ENCODE measurements around the gene PREB.
"Not testable (repeated sequence)": the region's sequence is repeated elsewhere in the genome, so short reads cannot be mapped to it uniquely, and the experiment has no call there.

The PREB gene

GRCh38 chr2:27115519-27115918 is 18.9 kb downstream of the PREB start:
- H3K9me3 ChIP-seq (ENCODE audit: control insufficient read depth in 5 of 5, low read length in 5 of 5), result no peaks in the 10 kb centered on the region
- peaks cover 0 to 16% (median 9%) of the 10 kb centered on the region in 5 donors for H3K27me3 ChIP-seq (ENCODE audit: control insufficient read depth in 5 of 5, insufficient read depth in 4 of 5, low read length in 5 of 5)
- H3K27ac ChIP-seq (ENCODE audit: low read depth, low read length), result no peak overlapping the region

GRCh38 chr2:27111392-27112078 is 22.9 kb downstream of the PREB start:
- H3K4me1 ChIP-seq (ENCODE audit: control insufficient read depth in 5 of 5, insufficient read depth in 5 of 5, low read length in 5 of 5); H3K27me3 ChIP-seq (ENCODE audit: control insufficient read depth in 5 of 5, insufficient read depth in 4 of 5, low read length in 5 of 5); H3K27ac ChIP-seq (ENCODE audit: low read depth, low read length); H3K36me3 ChIP-seq (ENCODE audit: control insufficient read depth in 5 of 5, insufficient read depth in 5 of 5, low read length in 5 of 5); H3K9ac ChIP-seq (ENCODE audit: low read length in 5 of 5); H3K4me3 ChIP-seq (ENCODE audit: low read depth in 1 of 5, low read length in 5 of 5); H3K9me3 ChIP-seq (ENCODE audit: control insufficient read depth in 5 of 5, low read length in 5 of 5): not testable (repeated sequence)

More at GRCh38 chr2:27115519-27115918, 18.9 kb downstream of the PREB start:
- Histone ChIP-seq H3K36me3 (ENCODE audit: control insufficient read depth in 5 of 5, insufficient read depth in 5 of 5, low read length in 5 of 5) (no peaks in the 10 kb centered on the region), H3K9ac (ENCODE audit: low read length in 5 of 5) (no peak overlapping the region), H3K4me1 (ENCODE audit: control insufficient read depth in 5 of 5, insufficient read depth in 5 of 5, low read length in 5 of 5) (peaks cover 2 to 15% (median 13%) of the 10 kb centered on the region in 5 donors), H3K4me3 (ENCODE audit: low read depth in 1 of 5, low read length in 5 of 5) (no peak overlapping the region)

DNA sequence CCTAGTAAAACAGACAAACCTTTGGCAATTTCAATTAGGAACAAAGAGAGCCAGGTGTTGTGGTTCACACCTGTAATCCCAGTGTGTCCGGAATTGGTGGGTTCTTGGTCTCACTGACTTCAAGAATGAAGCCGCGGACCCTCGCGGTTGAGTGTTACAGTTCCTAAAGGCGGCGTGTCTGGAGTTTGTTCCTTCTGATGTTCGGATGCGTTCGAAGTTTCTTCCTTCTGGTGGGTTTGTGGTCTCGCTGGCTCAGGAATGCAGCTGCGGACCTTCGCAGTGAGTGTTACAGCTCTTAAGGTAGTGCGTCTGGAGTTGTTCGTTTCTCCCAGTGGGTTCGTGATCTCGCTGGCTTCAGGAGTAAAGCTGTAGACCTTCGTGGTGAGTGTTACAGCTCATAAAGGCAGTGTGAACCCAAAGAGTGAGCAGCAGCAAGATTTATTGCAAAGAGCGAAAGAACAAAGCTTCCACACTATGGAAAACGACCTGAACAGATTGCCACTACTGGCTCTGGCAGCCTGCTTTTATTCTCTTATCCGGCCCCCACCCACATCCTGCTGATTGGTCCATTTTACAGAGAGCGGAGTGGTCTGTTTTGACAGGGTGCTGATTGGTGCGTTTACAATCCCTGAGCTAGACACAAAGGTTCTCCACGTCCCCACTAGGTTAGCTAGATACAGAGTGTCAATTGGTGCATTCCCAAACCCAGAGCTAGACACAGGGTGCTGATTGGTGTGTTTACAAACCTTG is 23.7 kb downstream of the PREB start:
- H3K36me3 ChIP-seq (ENCODE audit: control insufficient read depth in 5 of 5, insufficient read depth in 5 of 5, low read length in 5 of 5); H3K27me3 ChIP-seq (ENCODE audit: control insufficient read depth in 5 of 5, insufficient read depth in 4 of 5, low read length in 5 of 5); H3K27ac ChIP-seq (ENCODE audit: low read depth, low read length); H3K9me3 ChIP-seq (ENCODE audit: control insufficient read depth in 5 of 5, low read length in 5 of 5); H3K4me3 ChIP-seq (ENCODE audit: low read depth in 1 of 5, low read length in 5 of 5); H3K4me1 ChIP-seq (ENCODE audit: control insufficient read depth in 5 of 5, insufficient read depth in 5 of 5, low read length in 5 of 5); H3K9ac ChIP-seq (ENCODE audit: low read length in 5 of 5): not testable (repeated sequence)

DNA sequence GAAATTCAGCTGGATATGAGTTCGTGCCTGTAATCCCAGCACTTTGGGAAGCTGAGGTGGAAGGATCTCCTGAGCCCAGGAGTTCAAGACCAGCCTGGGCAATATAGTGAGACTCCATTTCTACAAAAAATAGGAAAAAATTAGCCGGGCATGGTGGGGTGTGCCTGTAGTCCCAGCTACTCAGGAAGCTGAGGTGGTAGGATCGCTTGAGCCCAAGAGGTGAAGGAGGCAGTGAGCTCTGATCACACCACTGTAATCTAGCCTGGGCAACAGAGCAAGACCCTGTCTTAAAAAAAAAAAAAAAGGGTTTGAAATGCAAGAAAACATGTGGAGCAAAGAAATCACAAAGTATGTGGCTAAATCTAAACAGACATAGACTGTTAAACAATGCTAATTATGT is 25.4 kb downstream of the PREB start:
- Histone ChIP-seq H3K27ac (ENCODE audit: low read depth, low read length) (no peak overlapping the region), H3K9ac (ENCODE audit: low read length in 5 of 5) (no peak overlapping the region)

GRCh38 chr2:27108221-27108620 is 26.2 kb downstream of the PREB start:
- Histone ChIP-seq H3K27me3 (ENCODE audit: control insufficient read depth in 5 of 5, insufficient read depth in 4 of 5, low read length in 5 of 5) (peaks cover 0 to 7% (median 0%) of the 10 kb centered on the region in 5 donors), H3K9ac (ENCODE audit: low read length in 5 of 5) (no peak overlapping the region), H3K9me3 (ENCODE audit: control insufficient read depth in 5 of 5, low read length in 5 of 5) (no peaks in the 10 kb centered on the region), H3K4me3 (ENCODE audit: low read depth in 1 of 5, low read length in 5 of 5) (no peak overlapping the region), H3K27ac (ENCODE audit: low read depth, low read length) (no peak overlapping the region), H3K36me3 (ENCODE audit: control insufficient read depth in 5 of 5, insufficient read depth in 5 of 5, low read length in 5 of 5) (no peaks in the 10 kb centered on the region), H3K4me1 (ENCODE audit: control insufficient read depth in 5 of 5, insufficient read depth in 5 of 5, low read length in 5 of 5) (no peaks in the 10 kb centered on the region)

More for the DNA sequence above, 25.4 kb downstream of the PREB start:
- Histone ChIP-seq H3K4me1 (ENCODE audit: control insufficient read depth in 5 of 5, insufficient read depth in 5 of 5, low read length in 5 of 5) (no peaks in the 10 kb centered on the region), H3K36me3 (ENCODE audit: control insufficient read depth in 5 of 5, insufficient read depth in 5 of 5, low read length in 5 of 5) (no peaks in the 10 kb centered on the region), H3K9me3 (ENCODE audit: control insufficient read depth in 5 of 5, low read length in 5 of 5) (no peaks in the 10 kb centered on the region), H3K4me3 (ENCODE audit: low read depth in 1 of 5, low read length in 5 of 5) (no peak overlapping the region), H3K27me3 (ENCODE audit: control insufficient read depth in 5 of 5, insufficient read depth in 4 of 5, low read length in 5 of 5) (peaks cover 0 to 5% (median 0%) of the 10 kb centered on the region in 5 donors)

- peaks cover 0 to 7% (median 0%) of the 10 kb centered on the region in 5 donors for H3K27me3 ChIP-seq (ENCODE audit: control insufficient read depth in 5 of 5, insufficient read depth in 4 of 5, low read length in 5 of 5)
- no peak overlapping the region for H3K27ac ChIP-seq (ENCODE audit: low read depth, low read length)
- no peaks in the 10 kb centered on the region for H3K4me1 ChIP-seq (ENCODE audit: control insufficient read depth in 5 of 5, insufficient read depth in 5 of 5, low read length in 5 of 5)
- H3K9me3 ChIP-seq (ENCODE audit: control insufficient read depth in 5 of 5, low read length in 5 of 5), result no peaks in the 10 kb centered on the region
- H3K4me3 ChIP-seq (ENCODE audit: low read depth in 1 of 5, low read length in 5 of 5), result no peak overlapping the region
- no peaks in the 10 kb centered on the region for H3K36me3 ChIP-seq (ENCODE audit: control insufficient read depth in 5 of 5, insufficient read depth in 5 of 5, low read length in 5 of 5)
- no peak overlapping the region for H3K9ac ChIP-seq (ENCODE audit: low read length in 5 of 5)
Measured at GRCh38 chr2:27105981-27106380, 28.5 kb downstream of the PREB start.

DNA sequence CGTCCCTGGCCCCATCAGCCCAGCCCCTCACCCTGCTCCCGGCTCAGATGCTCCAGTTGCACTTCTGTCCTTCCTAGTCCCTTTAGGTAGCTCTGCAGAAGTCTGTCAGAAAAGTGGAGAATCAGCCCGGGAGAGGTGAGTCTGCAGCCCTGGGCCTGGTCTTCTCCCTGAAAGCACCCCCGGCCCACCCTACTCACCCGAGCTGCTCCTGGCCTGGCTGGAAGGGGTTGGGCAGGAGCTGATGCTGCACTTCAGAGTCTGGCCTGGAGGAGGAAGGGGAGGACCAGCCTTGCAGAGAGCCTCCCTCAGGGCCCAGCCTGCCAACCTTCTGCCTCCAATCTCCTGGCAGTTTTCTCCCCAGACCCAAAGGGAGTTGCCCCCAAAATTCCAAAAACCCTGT is 32.1 kb downstream of the PREB start:
- no peak overlapping the region for H3K4me3 ChIP-seq (ENCODE audit: low read depth in 1 of 5, low read length in 5 of 5)
- H3K4me1 ChIP-seq (ENCODE audit: control insufficient read depth in 5 of 5, insufficient read depth in 5 of 5, low read length in 5 of 5), result peaks cover 0 to 2% (median 0%) of the 10 kb centered on the region in 5 donors
- H3K9me3 ChIP-seq (ENCODE audit: control insufficient read depth in 5 of 5, low read length in 5 of 5), result no peaks in the 10 kb centered on the region
- H3K36me3 ChIP-seq (ENCODE audit: control insufficient read depth in 5 of 5, insufficient read depth in 5 of 5, low read length in 5 of 5), result peaks cover 0 to 2% (median 0%) of the 10 kb centered on the region in 5 donors
- H3K27ac ChIP-seq (ENCODE audit: low read depth, low read length), result no peak overlapping the region
- no peak overlapping the region for H3K9ac ChIP-seq (ENCODE audit: low read length in 5 of 5)
- H3K27me3 ChIP-seq (ENCODE audit: control insufficient read depth in 5 of 5, insufficient read depth in 4 of 5, low read length in 5 of 5), result peaks cover 0 to 7% (median 0%) of the 10 kb centered on the region in 5 donors

DNA sequence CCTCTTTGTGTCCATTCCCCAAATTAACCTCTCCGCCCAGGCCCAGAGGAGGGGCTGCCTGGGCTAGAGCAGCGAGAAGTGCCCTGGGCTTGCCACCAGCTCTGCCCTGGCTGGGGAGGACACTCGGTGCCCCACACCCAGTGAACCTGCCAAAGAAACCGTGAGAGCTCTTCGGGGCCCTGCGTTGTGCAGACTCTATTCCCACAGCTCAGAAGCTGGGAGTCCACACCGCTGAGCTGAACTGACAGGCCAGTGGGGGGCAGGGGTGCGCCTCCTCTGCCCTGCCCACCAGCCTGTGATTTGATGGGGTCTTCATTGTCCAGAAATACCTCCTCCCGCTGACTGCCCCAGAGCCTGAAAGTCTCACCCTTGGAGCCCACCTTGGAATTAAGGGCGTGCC is 34.4 kb downstream of the PREB start:
- H3K27ac ChIP-seq (ENCODE audit: low read depth, low read length), result no peak overlapping the region

DNA sequence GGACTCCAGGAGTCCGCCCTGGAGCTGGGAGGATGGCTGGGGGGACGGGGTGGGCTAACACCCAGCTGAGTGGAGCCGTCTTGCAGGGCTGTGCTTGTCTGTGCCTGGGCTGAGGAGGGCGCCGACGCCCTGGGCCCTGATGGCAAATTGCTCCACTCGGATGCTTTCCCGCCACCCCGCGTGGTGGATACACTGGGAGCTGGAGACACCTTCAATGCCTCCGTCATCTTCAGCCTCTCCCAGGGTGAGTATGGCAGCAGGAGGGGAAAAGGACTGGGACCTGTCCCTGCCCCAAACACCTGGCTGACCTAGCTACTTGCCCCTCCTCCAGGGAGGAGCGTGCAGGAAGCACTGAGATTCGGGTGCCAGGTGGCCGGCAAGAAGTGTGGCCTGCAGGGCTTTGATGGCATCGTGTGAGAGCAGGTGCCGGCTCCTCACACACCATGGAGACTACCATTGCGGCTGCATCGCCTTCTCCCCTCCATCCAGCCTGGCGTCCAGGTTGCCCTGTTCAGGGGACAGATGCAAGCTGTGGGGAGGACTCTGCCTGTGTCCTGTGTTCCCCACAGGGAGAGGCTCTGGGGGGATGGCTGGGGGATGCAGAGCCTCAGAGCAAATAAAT is 35.0 kb downstream of the PREB start:
- Histone ChIP-seq H3K9ac (ENCODE audit: low read length in 5 of 5) (peak overlapping the region in 1 of 5 donors; percentile 4), H3K4me1 (ENCODE audit: control insufficient read depth in 5 of 5, insufficient read depth in 5 of 5, low read length in 5 of 5) (peaks cover 6 to 19% (median 13%) of the 10 kb centered on the region in 5 donors), H3K27ac (ENCODE audit: low read depth, low read length) (no peak overlapping the region), H3K27me3 (ENCODE audit: control insufficient read depth in 5 of 5, insufficient read depth in 4 of 5, low read length in 5 of 5) (peaks cover 0 to 5% (median 0%) of the 10 kb centered on the region in 5 donors), H3K9me3 (ENCODE audit: control insufficient read depth in 5 of 5, low read length in 5 of 5) (no peaks in the 10 kb centered on the region), H3K36me3 (ENCODE audit: control insufficient read depth in 5 of 5, insufficient read depth in 5 of 5, low read length in 5 of 5) (peaks cover 0 to 3% (median 0%) of the 10 kb centered on the region in 5 donors), H3K4me3 (ENCODE audit: low read depth in 1 of 5, low read length in 5 of 5) (no peak overlapping the region)

More for the DNA sequence above, 34.4 kb downstream of the PREB start:
- peaks cover 0 to 7% (median 0%) of the 10 kb centered on the region in 5 donors for H3K27me3 ChIP-seq (ENCODE audit: control insufficient read depth in 5 of 5, insufficient read depth in 4 of 5, low read length in 5 of 5)
- H3K4me3 ChIP-seq (ENCODE audit: low read depth in 1 of 5, low read length in 5 of 5), result no peak overlapping the region
- H3K9ac ChIP-seq (ENCODE audit: low read length in 5 of 5), result no peak overlapping the region
- H3K9me3 ChIP-seq (ENCODE audit: control insufficient read depth in 5 of 5, low read length in 5 of 5), result no peaks in the 10 kb centered on the region
- peaks cover 0 to 2% (median 0%) of the 10 kb centered on the region in 5 donors for H3K36me3 ChIP-seq (ENCODE audit: control insufficient read depth in 5 of 5, insufficient read depth in 5 of 5, low read length in 5 of 5)
- H3K4me1 ChIP-seq (ENCODE audit: control insufficient read depth in 5 of 5, insufficient read depth in 5 of 5, low read length in 5 of 5), result peaks cover 6 to 19% (median 13%) of the 10 kb centered on the region in 5 donors

DNA sequence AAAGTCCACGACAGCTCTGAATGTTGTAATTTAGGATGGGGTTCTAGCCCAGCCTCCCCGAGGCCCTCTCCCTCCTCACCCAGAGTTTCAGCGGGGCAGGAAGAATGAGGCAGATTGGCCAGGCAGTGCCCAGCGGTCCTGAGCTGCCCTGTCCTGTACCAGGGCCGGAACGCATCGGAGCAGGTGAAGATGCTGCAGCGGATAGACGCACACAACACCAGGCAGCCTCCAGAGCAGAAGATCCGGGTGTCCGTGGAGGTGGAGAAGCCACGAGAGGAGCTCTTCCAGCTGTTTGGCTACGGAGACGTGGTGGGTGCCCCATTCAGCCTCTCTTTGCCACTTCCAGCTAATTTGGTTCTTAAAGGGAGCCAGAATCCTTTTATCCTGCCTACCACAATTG is 37.1 kb downstream of the PREB start:
- H3K27ac ChIP-seq (ENCODE audit: low read depth, low read length), result no peak overlapping the region
- no peak overlapping the region for H3K4me3 ChIP-seq (ENCODE audit: low read depth in 1 of 5, low read length in 5 of 5)
- H3K4me1 ChIP-seq (ENCODE audit: control insufficient read depth in 5 of 5, insufficient read depth in 5 of 5, low read length in 5 of 5), result peaks cover 6 to 19% (median 13%) of the 10 kb centered on the region in 5 donors
- no peaks in the 10 kb centered on the region for H3K27me3 ChIP-seq (ENCODE audit: control insufficient read depth in 5 of 5, insufficient read depth in 4 of 5, low read length in 5 of 5)
- H3K9me3 ChIP-seq (ENCODE audit: control insufficient read depth in 5 of 5, low read length in 5 of 5), result no peaks in the 10 kb centered on the region
- H3K9ac ChIP-seq (ENCODE audit: low read length in 5 of 5), result no peak overlapping the region
- peaks cover 0 to 6% (median 0%) of the 10 kb centered on the region in 5 donors for H3K36me3 ChIP-seq (ENCODE audit: control insufficient read depth in 5 of 5, insufficient read depth in 5 of 5, low read length in 5 of 5)
